ENCODE results near the gene CALCA.
A peak's percentile ranks its signal among the peaks of the same experiment; 100 is the strongest.
"Not testable (repeated sequence)": the region's sequence is repeated elsewhere in the genome, so short reads cannot be mapped to it uniquely, and the experiment has no call there.

CALCA gene

GRCh38 chr11:14971865-14972580, at the start of gene CALCA:
CALCA (minus strand) TSS chr11:14972351; CDS start chr11:14971192, 1,159 bp downstream.
- H3K4me3 ChIP-seq (ENCODE audit: low read depth, low read length) = no peak within 1 kb of the TSS
- TF ChIP-seq CTCF (IDR thresholded peaks at IDR 0.05; ENCODE audit: insufficient read depth, low read length, missing control alignments) = no peak
- DNase-seq (ENCODE audit: low read depth, low spot score) = no peak
- ChIA-PET CTCF (interaction anchor here (0.9 kb wide), 1 partner anchor 116 kb away, joined by 3 read pairs; no protein-coding TSS in a partner anchor), POLR2A (no interaction called here)

GRCh38 chr11:15016200-15016599, 44.0 kb upstream of the CALCA start:
- ChIA-PET POLR2A (no interaction called here), CTCF (no interaction called here)
- no peak for TF ChIP-seq CTCF (IDR thresholded peaks at IDR 0.05; ENCODE audit: insufficient read depth, low read length, missing control alignments)
- no peak for DNase-seq (ENCODE audit: low read depth, low spot score)
- no peak overlapping the region for H3K4me3 ChIP-seq (ENCODE audit: low read depth, low read length)

- no peak overlapping the region for H3K4me3 ChIP-seq (ENCODE audit: low read depth, low read length)
- ChIA-PET POLR2A (no interaction called here), CTCF (no interaction called here)
- no peak for DNase-seq (ENCODE audit: low read depth, low spot score)
- no peak for TF ChIP-seq CTCF (IDR thresholded peaks at IDR 0.05; ENCODE audit: insufficient read depth, low read length, missing control alignments)
Measured at GRCh38 chr11:15011776-15012345, 39.7 kb upstream of the CALCA start.

GRCh38 chr11:15010865-15011264, 38.7 kb upstream of the CALCA start:
- CTCF ChIA-PET = no interaction called here
- no peak overlapping the region for H3K4me3 ChIP-seq (ENCODE audit: low read depth, low read length)
- DNase-seq (ENCODE audit: low read depth, low spot score) = no peak
- no peak for TF ChIP-seq CTCF (IDR thresholded peaks at IDR 0.05; ENCODE audit: insufficient read depth, low read length, missing control alignments)
- POLR2A ChIA-PET = no interaction called here

- ChIA-PET POLR2A (no interaction called here), CTCF (interaction anchor here (1.0 to 2.8 kb wide), 10 partner anchors 22 to 216 kb away, joined by 3 to 22 read pairs (median 5); no protein-coding TSS in a partner anchor)
- no peak overlapping the region for H3K4me3 ChIP-seq (ENCODE audit: low read depth, low read length)
- peak; percentile 17 for TF ChIP-seq CTCF (IDR thresholded peaks at IDR 0.05; ENCODE audit: insufficient read depth, low read length, missing control alignments)
- no peak for DNase-seq (ENCODE audit: low read depth, low spot score)
Measured at GRCh38 chr11:15006139-15006759, 34.1 kb upstream of the CALCA start.

GRCh38 chr11:14988133-14988532, 16.0 kb upstream of the CALCA start:
- CTCF ChIA-PET = not testable (repeated sequence)

More at GRCh38 chr11:14988133-14988532, 16.0 kb upstream of the CALCA start:
- POLR2A ChIA-PET; H3K4me3 ChIP-seq (ENCODE audit: low read depth, low read length); DNase-seq (ENCODE audit: low read depth, low spot score): not testable (repeated sequence)

Data from AG04449 (cell line).